HFFc6 (cell line): Measurements from ENCODE around the gene CCDC57. TPM values are rescaled to one million over a fixed set of nuclear protein-coding genes. Genes with fewer than 3 reads are reported as not detected.
"Not testable (repeated sequence)": the region's sequence is repeated elsewhere in the genome, so short reads cannot be mapped to it uniquely, and the experiment has no call there.

Experiments used
- DNase-seq: peaks from one replicate; pipeline ENCODE4 v3.0.0-alpha.2; 2018
- H3K27ac Mint-ChIP-seq: 2 replicates; pipeline ENCODE4 v1.8.0; 2020; ENCODE audit warnings: mild to moderate bottlenecking, mixed read lengths
- H3K27me3 Mint-ChIP-seq: 2 replicates; pipeline ENCODE4 v1.8.0; 2021; ENCODE audit warnings: mild to moderate bottlenecking, moderate library complexity, mixed read lengths; ENCODE audit not compliant: insufficient read depth
- H3K36me3 Mint-ChIP-seq: 2 replicates; pipeline ENCODE4 v1.8.0; 2021; ENCODE audit warnings: low read depth, mixed read lengths
- H3K4me1 Mint-ChIP-seq: 2 replicates; pipeline ENCODE4 v1.8.0; 2020; ENCODE audit warnings: low read depth, mixed read lengths
- H3K4me3 Mint-ChIP-seq: 2 replicates; pipeline ENCODE4 v1.8.0; 2020; ENCODE audit warnings: mild to moderate bottlenecking, moderate library complexity, mixed read lengths
- H3K9me3 Mint-ChIP-seq: 2 replicates; pipeline ENCODE4 v1.8.0; 2020; ENCODE audit warnings: mild to moderate bottlenecking, mixed read lengths
- total RNA-seq, 6 experiments: library from RNA; stranded (reverse); fragmentation: NEBNext Ultra II Directional; extraction: Animal tissue kit (Norgen Biotek cat#: 25700); gene quantifications; 2 replicates in 1 of 6; 3 replicates in 5 of 6; pipeline ENCODE4 v1.2.3, GENCODE V29; 2021
- TF ChIP-seq, protein P1 (sequence below): fragments of 200-600 bp; sonication (generic); IDR thresholded peaks from 2 replicates; pipeline ENCODE4 v1.5.0; 2021; ENCODE audit warnings: antibody characterized with exemption, mild to moderate bottlenecking

CCDC57 gene
- total RNA-seq, 6 experiments from 2014 or later = 12.8 to 15.6 (median 13.6) TPM

DNA sequence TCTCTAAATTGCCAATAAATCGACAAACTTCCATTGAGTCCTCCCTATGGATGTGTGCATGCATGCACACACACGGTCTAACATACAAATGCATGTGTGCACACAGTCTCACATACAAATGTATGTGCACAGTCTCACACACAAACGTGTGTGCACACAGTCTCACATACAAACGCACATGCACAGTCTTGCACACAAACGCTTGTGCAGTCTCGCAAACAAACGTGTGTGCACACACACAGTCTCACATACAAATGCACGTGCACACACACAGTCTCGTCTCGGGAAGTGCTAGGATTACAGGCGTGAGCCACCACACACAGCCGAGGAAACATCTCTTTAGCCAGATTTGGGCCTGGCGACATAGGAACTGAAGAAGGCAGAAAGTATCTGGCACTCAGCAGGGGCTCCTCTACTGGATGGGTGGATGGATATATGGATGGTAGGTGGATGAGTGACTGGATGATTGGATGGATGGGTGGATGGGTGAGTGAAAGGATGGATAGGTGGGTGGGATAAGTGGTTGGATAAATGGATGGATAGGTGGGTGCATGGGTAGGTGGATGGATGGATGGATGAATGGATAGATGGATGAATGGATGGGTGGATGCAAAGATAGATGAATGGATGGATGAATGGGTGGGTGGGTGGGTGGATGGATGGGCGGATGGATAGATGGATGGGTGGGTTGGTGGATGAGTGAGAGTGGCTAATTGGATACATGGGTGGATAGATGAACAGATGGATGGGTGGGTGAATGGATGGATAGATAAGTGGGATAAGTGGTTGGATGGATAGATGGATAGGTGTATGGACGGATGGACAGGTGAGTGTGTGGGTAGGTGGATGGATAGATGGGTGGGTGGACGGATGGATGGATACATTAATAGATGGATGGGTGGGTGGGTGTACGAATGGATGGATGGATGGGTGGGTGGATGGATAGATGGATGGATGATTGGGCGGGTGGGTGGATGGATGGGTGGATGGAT, 65.7 kb downstream of the CCDC57 start:
- peaks cover 5% of the 10 kb centered on the region; the same call in 1 of the 2 replicates for H3K36me3 Mint-ChIP-seq

DNA sequence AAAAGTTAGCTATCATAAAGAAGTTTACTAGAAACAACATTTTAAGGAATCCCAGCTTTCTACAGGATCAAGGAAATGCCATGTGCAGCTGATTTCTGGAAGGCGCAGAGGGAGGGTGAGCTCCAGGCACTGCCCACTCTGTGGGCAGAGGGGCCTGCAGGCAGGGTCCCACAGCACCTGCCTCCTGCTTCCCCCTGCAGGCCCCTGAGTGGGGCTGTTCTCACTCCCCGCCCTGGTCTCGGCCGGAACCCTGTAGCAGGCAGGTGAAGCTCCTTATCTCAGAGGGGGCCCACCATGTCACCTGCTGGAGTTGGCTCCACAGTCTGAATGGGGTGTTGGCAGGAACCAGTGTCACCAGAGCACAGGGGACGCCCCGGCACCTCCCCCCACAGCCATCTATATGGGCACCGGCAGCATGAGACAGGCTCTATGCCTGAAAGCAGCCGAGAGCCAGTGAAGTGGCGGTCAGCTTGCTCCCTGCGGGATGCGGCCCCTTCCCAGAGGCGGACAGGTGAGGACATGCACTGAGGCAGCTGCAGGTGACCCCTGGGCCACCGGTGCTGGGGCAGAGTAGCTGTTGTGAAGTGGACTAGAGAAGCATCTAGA, 67.0 kb downstream of the CCDC57 start:
- H3K9me3 Mint-ChIP-seq = no peaks in the 10 kb centered on the region
- H3K27me3 Mint-ChIP-seq = no peaks in the 10 kb centered on the region
- peaks cover 5% of the 10 kb centered on the region; the same call in 1 of the 2 replicates for H3K36me3 Mint-ChIP-seq
- no peak overlapping the region for H3K4me3 Mint-ChIP-seq
- TF ChIP-seq, protein P1, sequence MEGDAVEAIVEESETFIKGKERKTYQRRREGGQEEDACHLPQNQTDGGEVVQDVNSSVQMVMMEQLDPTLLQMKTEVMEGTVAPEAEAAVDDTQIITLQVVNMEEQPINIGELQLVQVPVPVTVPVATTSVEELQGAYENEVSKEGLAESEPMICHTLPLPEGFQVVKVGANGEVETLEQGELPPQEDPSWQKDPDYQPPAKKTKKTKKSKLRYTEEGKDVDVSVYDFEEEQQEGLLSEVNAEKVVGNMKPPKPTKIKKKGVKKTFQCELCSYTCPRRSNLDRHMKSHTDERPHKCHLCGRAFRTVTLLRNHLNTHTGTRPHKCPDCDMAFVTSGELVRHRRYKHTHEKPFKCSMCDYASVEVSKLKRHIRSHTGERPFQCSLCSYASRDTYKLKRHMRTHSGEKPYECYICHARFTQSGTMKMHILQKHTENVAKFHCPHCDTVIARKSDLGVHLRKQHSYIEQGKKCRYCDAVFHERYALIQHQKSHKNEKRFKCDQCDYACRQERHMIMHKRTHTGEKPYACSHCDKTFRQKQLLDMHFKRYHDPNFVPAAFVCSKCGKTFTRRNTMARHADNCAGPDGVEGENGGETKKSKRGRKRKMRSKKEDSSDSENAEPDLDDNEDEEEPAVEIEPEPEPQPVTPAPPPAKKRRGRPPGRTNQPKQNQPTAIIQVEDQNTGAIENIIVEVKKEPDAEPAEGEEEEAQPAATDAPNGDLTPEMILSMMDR = no peak
- no peaks in the 10 kb centered on the region for H3K4me1 Mint-ChIP-seq
- no peak for DNase-seq
- no peak overlapping the region for H3K27ac Mint-ChIP-seq

More for the DNA sequence above, 65.7 kb downstream of the CCDC57 start:
- no peaks in the 10 kb centered on the region for H3K4me1 Mint-ChIP-seq
- H3K4me3 Mint-ChIP-seq = no peak overlapping the region
- H3K27me3 Mint-ChIP-seq = no peaks in the 10 kb centered on the region
- DNase-seq = no peak
- no peaks in the 10 kb centered on the region for H3K9me3 Mint-ChIP-seq
- TF ChIP-seq, protein P1 = no peak
- no peak overlapping the region for H3K27ac Mint-ChIP-seq

DNA sequence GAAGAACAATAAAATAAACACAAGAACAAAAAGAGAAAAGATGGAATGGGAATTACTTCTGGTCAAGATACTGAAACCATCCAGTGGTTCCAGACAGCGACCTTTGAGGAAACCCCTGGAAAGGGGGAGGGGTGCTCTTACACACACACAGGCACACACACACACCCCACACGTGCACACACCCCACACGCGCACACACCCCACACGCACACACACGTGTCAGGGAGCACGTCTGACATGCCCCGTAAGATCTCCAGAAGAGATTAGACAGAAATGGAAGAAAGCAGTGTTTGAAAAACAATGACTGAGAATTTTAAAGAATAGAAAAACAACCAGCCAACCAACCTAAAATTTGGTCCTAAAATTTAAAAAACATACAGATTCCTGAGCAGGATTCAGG, 69.3 kb downstream of the CCDC57 start:
- H3K36me3 Mint-ChIP-seq = peaks cover 5% of the 10 kb centered on the region; the same call in 1 of the 2 replicates
- H3K27ac Mint-ChIP-seq = no peak overlapping the region

DNA sequence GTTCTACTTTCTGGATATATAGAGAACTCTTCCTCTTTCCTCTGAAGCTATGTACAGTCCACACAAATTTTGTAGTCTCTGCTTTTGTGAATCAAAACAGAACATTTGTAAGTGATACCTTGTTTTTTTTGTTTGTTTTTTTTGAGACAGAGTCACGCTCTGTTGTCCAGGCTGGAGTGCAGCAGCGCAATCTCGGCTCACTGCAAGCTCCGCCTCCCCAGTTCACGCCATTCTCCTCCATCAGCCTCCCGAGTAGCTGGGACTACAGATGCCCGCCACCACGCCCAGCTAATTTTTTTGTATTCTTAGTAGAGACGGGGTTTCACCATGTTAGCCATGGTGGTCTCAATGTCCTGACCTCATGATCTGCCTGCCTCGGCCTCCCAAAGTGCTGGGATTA, 72.7 kb downstream of the CCDC57 start:
- H3K9me3 Mint-ChIP-seq, H3K4me1 Mint-ChIP-seq: not testable (repeated sequence)

More for the DNA sequence above, 69.3 kb downstream of the CCDC57 start:
- no peak for DNase-seq
- Mint-ChIP-seq H3K9me3 (no peaks in the 10 kb centered on the region), H3K4me1 (no peaks in the 10 kb centered on the region), H3K4me3 (no peak overlapping the region), H3K27me3 (no peaks in the 10 kb centered on the region)
- TF ChIP-seq, protein P1 = no peak

DNA sequence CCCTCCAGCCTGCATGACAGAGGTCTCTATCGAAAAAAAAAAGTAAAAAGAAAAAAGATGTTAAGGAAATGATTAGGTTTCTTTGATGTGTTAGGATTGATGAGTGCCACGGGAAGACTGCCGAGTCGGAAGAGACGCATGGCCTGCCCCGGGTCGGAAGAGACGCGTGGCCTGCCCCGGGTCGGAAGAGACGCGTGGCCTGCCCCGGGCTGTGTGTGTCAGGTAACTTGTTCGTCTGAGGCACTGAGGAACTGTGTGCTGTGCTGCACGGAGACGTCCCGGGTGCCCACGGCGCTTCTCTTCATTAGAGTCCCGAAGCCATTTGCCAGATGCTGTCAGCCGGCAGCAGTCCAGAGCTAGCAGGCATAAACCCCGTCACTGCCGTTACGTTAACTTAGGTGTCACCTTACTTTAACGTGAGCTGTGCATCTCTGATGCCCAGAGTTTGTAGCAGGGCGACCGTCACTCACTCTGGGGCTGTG, 74.1 kb downstream of the CCDC57 start:
- Mint-ChIP-seq H3K36me3 (peaks cover 5% of the 10 kb centered on the region; the same call in 1 of the 2 replicates), H3K4me3 (no peak overlapping the region), H3K9me3 (no peaks in the 10 kb centered on the region), H3K27me3 (no peaks in the 10 kb centered on the region), H3K4me1 (peaks cover 9% of the 10 kb centered on the region), H3K27ac (no peak overlapping the region)
- no peak for DNase-seq
- TF ChIP-seq, protein P1 = no peak

More for the DNA sequence above, 72.7 kb downstream of the CCDC57 start:
- H3K4me3 Mint-ChIP-seq, H3K27ac Mint-ChIP-seq, H3K27me3 Mint-ChIP-seq, DNase-seq, H3K36me3 Mint-ChIP-seq: not testable (repeated sequence)
